Vagina (tissue), 2 donors: ENCODE results near the gene C13orf46.

ENCODE experiments used
- CTCF ChIP-seq, 3 experiments: fragments of 450-650 bp in 2 of 3; fragments of 200-600 bp in 1 of 3; sonication (generic) in 1 of 3; IDR thresholded peaks; one replicate each; pipeline ENCODE4 v1.5.1; 2017 to 2019; ENCODE audit warnings: antibody characterized with exemption in 3 of 3, mild to moderate bottlenecking in 2 of 3, moderate library complexity in 2 of 3
- POLR2A ChIP-seq, 2 donors: fragments of 450-650 bp; IDR thresholded peaks; one replicate each; pipeline ENCODE4 v1.6.1; 2017; ENCODE audit warnings: antibody characterized with exemption in 2 of 2, mild to moderate bottlenecking in 2 of 2, moderate library complexity in 2 of 2
- POLR2AphosphoS5 ChIP-seq, 2 donors: sonication (generic); formaldehyde crosslinking; IDR thresholded peaks; one replicate each; pipeline ENCODE4 v1.9.0; 2017; ENCODE audit warnings: antibody characterized with exemption in 2 of 2, mild to moderate bottlenecking in 2 of 2, low read depth in 1 of 2; ENCODE audit not compliant: insufficient read depth in 1 of 2

- TF ChIP-seq CTCF (IDR thresholded peaks at IDR 0.05) (no peak), POLR2AphosphoS5 (IDR thresholded peaks at IDR 0.05; ENCODE audit: insufficient read depth in 1 of 2, low read depth in 1 of 2) (no peak), POLR2A (IDR thresholded peaks at IDR 0.05) (no peak)
Observed at GRCh38 chr13:113923376-113924063, 50.4 kb downstream of the C13orf46 start.
